WTC11 (cell line): ENCODE data around the gene DUSP1. TPM values are rescaled to one million over a fixed set of nuclear protein-coding genes. Genes with fewer than 3 reads are reported as not detected.

Experiments
- ATAC-seq: fragments of 200-7000 bp; cut with Tn5 transposase; 2 replicates; pipeline ENCODE4 v1.10.0; 2021; ENCODE audit warnings: mild to moderate bottlenecking, moderate library complexity
- CTCF ChIA-PET: fragments of 300-600 bp; sonication (Branson Sonifier 250); formaldehyde crosslinking; loops from one replicate; lab custom pipeline; 2021; ENCODE audit warnings: antibody characterized with exemption; lab: Charles Lee
- POLR2A ChIA-PET: fragments of 350-600 bp; sonication (Branson Sonifier 250); formaldehyde crosslinking; loops from one replicate; lab custom pipeline; 2021; ENCODE audit warnings: antibody characterized with exemption; lab: Charles Lee
- DNase-seq: peaks from one replicate; pipeline ENCODE4 v3.0.0; 2021; ENCODE audit warnings: low spot score
- H3K27ac Mint-ChIP-seq: 2 replicates; pipeline ENCODE4 v1.8.0; 2021; ENCODE audit warnings: mixed read lengths
- H3K27me3 Mint-ChIP-seq: 2 replicates; pipeline ENCODE4 v1.8.0; 2021; ENCODE audit warnings: low read depth, mild to moderate bottlenecking, moderate library complexity, mixed read lengths
- H3K36me3 Mint-ChIP-seq: 2 replicates; pipeline ENCODE4 v1.8.0; 2021; ENCODE audit warnings: mixed read lengths
- H3K4me1 Mint-ChIP-seq: 2 replicates; pipeline ENCODE4 v1.8.0; 2022; ENCODE audit warnings: mixed read lengths
- H3K4me3 Mint-ChIP-seq: 2 replicates; pipeline ENCODE4 v1.8.0; 2021; ENCODE audit warnings: mild to moderate bottlenecking, moderate library complexity, mixed read lengths
- H3K9me3 Mint-ChIP-seq: 2 replicates; pipeline ENCODE4 v1.8.0; 2021; ENCODE audit warnings: mixed read lengths
- ARID4B ChIP-seq: sonication (generic); formaldehyde crosslinking; IDR thresholded peaks from 2 replicates; pipeline ENCODE4 v1.8.0; 2023; ENCODE audit warnings: missing genetic modification reagents, mild to moderate bottlenecking, borderline replicate concordance
- ELF4 ChIP-seq: sonication (generic); formaldehyde crosslinking; IDR thresholded peaks from 2 replicates; pipeline ENCODE4 v1.8.1; 2022; ENCODE audit warnings: low read depth, mild to moderate bottlenecking, moderate library complexity, missing genetic modification reagents
- ETV6 ChIP-seq: sonication (generic); formaldehyde crosslinking; IDR thresholded peaks from 2 replicates; pipeline ENCODE4 v1.8.1; 2022; ENCODE audit warnings: mild to moderate bottlenecking, missing genetic modification reagents
- FOXK1 ChIP-seq: sonication (generic); formaldehyde crosslinking; IDR thresholded peaks from 2 replicates; pipeline ENCODE4 v1.8.0; 2022; ENCODE audit warnings: mild to moderate bottlenecking, moderate library complexity, missing genetic modification reagents
- FOXP4 ChIP-seq: sonication (generic); formaldehyde crosslinking; IDR thresholded peaks from 2 replicates; pipeline ENCODE4 v1.8.0; 2022; ENCODE audit warnings: mild to moderate bottlenecking, missing genetic modification reagents
- GTF2I ChIP-seq: fragments of 250-450 bp; sonication (Bioruptor Pico); conservative IDR thresholded peaks from 2 replicates; pipeline ENCODE4 v1.4.0; 2021; ENCODE audit warnings: mild to moderate bottlenecking
- HMGXB4 ChIP-seq: sonication (generic); formaldehyde crosslinking; IDR thresholded peaks from 2 replicates; pipeline ENCODE4 v1.8.1; 2023; ENCODE audit warnings: mild to moderate bottlenecking, moderate library complexity, missing genetic modification reagents
- IRF1 ChIP-seq: sonication (generic); formaldehyde crosslinking; IDR thresholded peaks from 2 replicates; pipeline ENCODE4 v1.8.0; 2023; ENCODE audit warnings: missing genetic modification reagents
- MLX ChIP-seq: sonication (generic); formaldehyde crosslinking; IDR thresholded peaks from 2 replicates; pipeline ENCODE4 v1.8.1; 2023; ENCODE audit warnings: mild to moderate bottlenecking, missing genetic modification reagents, moderate library complexity
- NFE2L1 ChIP-seq: sonication (generic); formaldehyde crosslinking; IDR thresholded peaks from 2 replicates; pipeline ENCODE4 v1.8.1; 2023; ENCODE audit warnings: missing genetic modification reagents
- NFYB ChIP-seq: sonication (generic); formaldehyde crosslinking; conservative IDR thresholded peaks from 2 replicates; pipeline ENCODE4 v1.8.0; 2022; ENCODE audit warnings: low read depth, missing genetic modification reagents
- NR2C2 ChIP-seq: sonication (generic); formaldehyde crosslinking; IDR thresholded peaks from 2 replicates; pipeline ENCODE4 v1.8.0; 2022; ENCODE audit warnings: mild to moderate bottlenecking, missing genetic modification reagents
- PRRX2 ChIP-seq: fragments of 250-450 bp; sonication (Bioruptor Pico); IDR thresholded peaks from 2 replicates; pipeline ENCODE4 v1.8.0; 2021; ENCODE audit warnings: mild to moderate bottlenecking
- RELA ChIP-seq: sonication (generic); formaldehyde crosslinking; IDR thresholded peaks from 2 replicates; pipeline ENCODE4 v1.8.1; 2022; ENCODE audit warnings: missing genetic modification reagents, mild to moderate bottlenecking, borderline replicate concordance
- SP1 ChIP-seq: sonication (generic); formaldehyde crosslinking; conservative IDR thresholded peaks from 2 replicates; pipeline ENCODE4 v1.8.1; 2022; ENCODE audit warnings: missing genetic modification reagents
- ZBTB43 ChIP-seq: sonication (generic); formaldehyde crosslinking; IDR thresholded peaks from 2 replicates; pipeline ENCODE4 v1.8.1; 2023; ENCODE audit warnings: mild to moderate bottlenecking, missing genetic modification reagents
- ZNF138 ChIP-seq: sonication (generic); formaldehyde crosslinking; conservative IDR thresholded peaks from 2 replicates; pipeline ENCODE4 v1.8.1; 2022; ENCODE audit warnings: mild to moderate bottlenecking, moderate library complexity, missing genetic modification reagents
- ZNF232 ChIP-seq: sonication (generic); formaldehyde crosslinking; IDR thresholded peaks from 2 replicates; pipeline ENCODE4 v1.8.0; 2022; ENCODE audit warnings: mild to moderate bottlenecking, missing genetic modification reagents
- ZNF263 ChIP-seq: sonication (generic); formaldehyde crosslinking; IDR thresholded peaks from 2 replicates; pipeline ENCODE4 v1.8.1; 2022; ENCODE audit warnings: low read depth, mild to moderate bottlenecking, moderate library complexity, missing genetic modification reagents
- ZNF425 ChIP-seq: fragments of 250-450 bp; sonication (Bioruptor Pico); conservative IDR thresholded peaks from 2 replicates; pipeline ENCODE4 v1.9.0; 2021; ENCODE audit warnings: mild to moderate bottlenecking
- total RNA-seq: library from RNA; stranded (reverse); gene quantifications from 3 replicates; pipeline ENCODE4 v1.2.3, GENCODE V29; 2021

DUSP1 gene
- total RNA-seq, 1 experiment from 2014 or later = 9.5 TPM

- POLR2A ChIA-PET = no interaction called here
- H3K27me3 Mint-ChIP-seq = peaks cover 5% of the 10 kb centered on the region
- H3K36me3 Mint-ChIP-seq = no peaks in the 10 kb centered on the region
- TF ChIP-seq HMGXB4 (CRISPR knock-in tag) = no peak
- no peak for TF ChIP-seq NFE2L1 (CRISPR knock-in tag)
- TF ChIP-seq RELA (CRISPR knock-in tag) = no peak
- no peak for TF ChIP-seq ARID4B (CRISPR knock-in tag)
- no peak for TF ChIP-seq ZNF263
- no peak for TF ChIP-seq ZNF232
- no peak for TF ChIP-seq FOXK1 (CRISPR knock-in tag)
- TF ChIP-seq MLX = no peak
- no peak for TF ChIP-seq ETV6 (CRISPR knock-in tag)
- TF ChIP-seq ZNF138 (CRISPR knock-in tag) = no peak
- no peak for TF ChIP-seq ELF4 (CRISPR knock-in tag)
- TF ChIP-seq, all 79 proteins: peak for 0
- ATAC-seq (no peak), DNase-seq (no peak)
- Mint-ChIP-seq H3K27ac (no peak overlapping the region), H3K4me1 (peaks cover 12% of the 10 kb centered on the region), H3K9me3 (no peaks in the 10 kb centered on the region), H3K4me3 (no peak overlapping the region)
- CTCF ChIA-PET = no interaction called here
Observed at GRCh38 chr5:172802112-172802511, 31.1 kb upstream of the DUSP1 start.

- peaks cover 8% of the 10 kb centered on the region for H3K4me1 Mint-ChIP-seq
- H3K4me3 Mint-ChIP-seq = no peak overlapping the region
- peaks cover 5% of the 10 kb centered on the region for H3K27me3 Mint-ChIP-seq
- H3K9me3 Mint-ChIP-seq = no peaks in the 10 kb centered on the region
- ATAC-seq = no peak
- ChIA-PET POLR2A (no interaction called here), CTCF (no interaction called here)
- no peaks in the 10 kb centered on the region for H3K36me3 Mint-ChIP-seq
- DNase-seq = no peak
- TF ChIP-seq FOXP4 (CRISPR knock-in tag) = no peak
- no peak for TF ChIP-seq NFYB (CRISPR knock-in tag)
- TF ChIP-seq ZBTB43 = no peak
- TF ChIP-seq RELA (CRISPR knock-in tag) = no peak
- no peak for TF ChIP-seq GTF2I
- TF ChIP-seq IRF1 (CRISPR knock-in tag) = no peak
- TF ChIP-seq NR2C2 (CRISPR knock-in tag) = no peak
- TF ChIP-seq PRRX2 (CRISPR knock-in tag) = no peak
- no peak for TF ChIP-seq SP1 (CRISPR knock-in tag)
- TF ChIP-seq ZNF425 = no peak
- no peak for TF ChIP-seq HMGXB4 (CRISPR knock-in tag)
- H3K27ac Mint-ChIP-seq = no peak overlapping the region
Observed at GRCh38 chr5:172801179-172801671, 30.2 kb upstream of the DUSP1 start.
